ENCODE measurements around the gene SUGP1. TPM values are rescaled to one million over a fixed set of nuclear protein-coding genes. Genes with fewer than 3 reads are reported as not detected.

The SUGP1 gene
- total and polyA plus RNA-seq, 2 of the 13 experiments (the other 11 are each of a cell fraction or from before 2014, with no cell fraction given): 21.6 to 25.9 TPM

DNA sequence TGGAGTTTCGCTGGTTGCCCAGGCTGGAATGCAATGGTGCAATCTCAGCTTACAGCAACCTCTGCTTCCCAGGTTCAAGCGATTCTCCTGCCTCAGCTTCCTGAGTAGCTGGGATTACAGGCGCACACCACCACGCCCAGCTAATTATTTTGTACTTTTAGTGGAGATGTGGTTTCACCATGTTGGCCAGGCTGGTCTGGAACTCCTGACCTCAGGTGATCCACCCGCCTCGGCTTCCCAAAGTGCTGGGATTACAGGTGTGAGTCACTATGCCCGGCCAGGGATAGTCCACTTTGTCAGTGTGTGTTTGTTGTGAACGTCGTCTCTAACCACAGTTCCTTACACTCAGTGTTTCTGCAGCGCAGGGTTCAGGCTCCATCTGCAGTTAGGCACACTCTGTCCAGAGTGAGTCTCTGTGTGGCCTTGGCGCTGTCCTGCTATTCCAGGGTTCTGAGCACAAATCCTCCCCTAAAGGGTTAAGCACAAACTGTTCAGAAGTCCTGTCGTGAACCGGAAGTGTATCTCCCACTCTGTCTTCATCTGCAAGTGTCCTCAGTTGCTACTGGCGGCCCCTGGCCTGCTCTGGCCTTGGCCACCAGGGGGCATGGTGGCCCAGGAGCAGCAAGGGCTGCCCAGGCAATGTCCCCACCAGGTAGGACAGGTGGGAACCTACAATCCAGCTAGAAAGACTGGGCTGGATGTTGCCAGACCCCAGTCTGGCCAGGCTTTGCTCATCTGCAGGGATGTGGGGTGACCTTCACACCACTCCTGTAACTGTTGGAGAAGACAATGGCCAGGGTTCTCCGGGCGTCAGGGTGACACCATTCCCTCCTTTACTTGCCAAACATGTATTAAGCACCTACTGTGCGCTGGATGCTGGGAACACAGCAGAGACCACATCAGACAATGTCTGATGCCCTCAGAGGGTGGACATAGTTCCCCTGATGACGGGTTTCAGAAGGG, 46.4 kb upstream of the SUGP1 start (continued):
- TF ChIP-seq, protein P1, sequence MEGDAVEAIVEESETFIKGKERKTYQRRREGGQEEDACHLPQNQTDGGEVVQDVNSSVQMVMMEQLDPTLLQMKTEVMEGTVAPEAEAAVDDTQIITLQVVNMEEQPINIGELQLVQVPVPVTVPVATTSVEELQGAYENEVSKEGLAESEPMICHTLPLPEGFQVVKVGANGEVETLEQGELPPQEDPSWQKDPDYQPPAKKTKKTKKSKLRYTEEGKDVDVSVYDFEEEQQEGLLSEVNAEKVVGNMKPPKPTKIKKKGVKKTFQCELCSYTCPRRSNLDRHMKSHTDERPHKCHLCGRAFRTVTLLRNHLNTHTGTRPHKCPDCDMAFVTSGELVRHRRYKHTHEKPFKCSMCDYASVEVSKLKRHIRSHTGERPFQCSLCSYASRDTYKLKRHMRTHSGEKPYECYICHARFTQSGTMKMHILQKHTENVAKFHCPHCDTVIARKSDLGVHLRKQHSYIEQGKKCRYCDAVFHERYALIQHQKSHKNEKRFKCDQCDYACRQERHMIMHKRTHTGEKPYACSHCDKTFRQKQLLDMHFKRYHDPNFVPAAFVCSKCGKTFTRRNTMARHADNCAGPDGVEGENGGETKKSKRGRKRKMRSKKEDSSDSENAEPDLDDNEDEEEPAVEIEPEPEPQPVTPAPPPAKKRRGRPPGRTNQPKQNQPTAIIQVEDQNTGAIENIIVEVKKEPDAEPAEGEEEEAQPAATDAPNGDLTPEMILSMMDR (CRISPR knock-in tag; IDR thresholded peaks at IDR 0.05): peak; percentile 100
- TF ChIP-seq GZF1 (CRISPR knock-in tag; IDR thresholded peaks at IDR 0.05): no peak
- TF ChIP-seq, protein P2, sequence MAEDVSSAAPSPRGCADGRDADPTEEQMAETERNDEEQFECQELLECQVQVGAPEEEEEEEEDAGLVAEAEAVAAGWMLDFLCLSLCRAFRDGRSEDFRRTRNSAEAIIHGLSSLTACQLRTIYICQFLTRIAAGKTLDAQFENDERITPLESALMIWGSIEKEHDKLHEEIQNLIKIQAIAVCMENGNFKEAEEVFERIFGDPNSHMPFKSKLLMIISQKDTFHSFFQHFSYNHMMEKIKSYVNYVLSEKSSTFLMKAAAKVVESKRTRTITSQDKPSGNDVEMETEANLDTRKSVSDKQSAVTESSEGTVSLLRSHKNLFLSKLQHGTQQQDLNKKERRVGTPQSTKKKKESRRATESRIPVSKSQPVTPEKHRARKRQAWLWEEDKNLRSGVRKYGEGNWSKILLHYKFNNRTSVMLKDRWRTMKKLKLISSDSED (CRISPR knock-in tag; IDR thresholded peaks at IDR 0.05): no peak
- no peak for TF ChIP-seq ZNF441 (CRISPR knock-in tag; IDR thresholded peaks at IDR 0.05; ENCODE audit: borderline replicate concordance)
- TF ChIP-seq, protein P3, sequence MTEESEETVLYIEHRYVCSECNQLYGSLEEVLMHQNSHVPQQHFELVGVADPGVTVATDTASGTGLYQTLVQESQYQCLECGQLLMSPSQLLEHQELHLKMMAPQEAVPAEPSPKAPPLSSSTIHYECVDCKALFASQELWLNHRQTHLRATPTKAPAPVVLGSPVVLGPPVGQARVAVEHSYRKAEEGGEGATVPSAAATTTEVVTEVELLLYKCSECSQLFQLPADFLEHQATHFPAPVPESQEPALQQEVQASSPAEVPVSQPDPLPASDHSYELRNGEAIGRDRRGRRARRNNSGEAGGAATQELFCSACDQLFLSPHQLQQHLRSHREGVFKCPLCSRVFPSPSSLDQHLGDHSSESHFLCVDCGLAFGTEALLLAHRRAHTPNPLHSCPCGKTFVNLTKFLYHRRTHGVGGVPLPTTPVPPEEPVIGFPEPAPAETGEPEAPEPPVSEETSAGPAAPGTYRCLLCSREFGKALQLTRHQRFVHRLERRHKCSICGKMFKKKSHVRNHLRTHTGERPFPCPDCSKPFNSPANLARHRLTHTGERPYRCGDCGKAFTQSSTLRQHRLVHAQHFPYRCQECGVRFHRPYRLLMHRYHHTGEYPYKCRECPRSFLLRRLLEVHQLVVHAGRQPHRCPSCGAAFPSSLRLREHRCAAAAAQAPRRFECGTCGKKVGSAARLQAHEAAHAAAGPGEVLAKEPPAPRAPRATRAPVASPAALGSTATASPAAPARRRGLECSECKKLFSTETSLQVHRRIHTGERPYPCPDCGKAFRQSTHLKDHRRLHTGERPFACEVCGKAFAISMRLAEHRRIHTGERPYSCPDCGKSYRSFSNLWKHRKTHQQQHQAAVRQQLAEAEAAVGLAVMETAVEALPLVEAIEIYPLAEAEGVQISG (CRISPR knock-in tag; IDR thresholded peaks at IDR 0.05): peak; percentile 90
- no peak; the same call in none of the 2 replicates for TF ChIP-seq ZNF749 (CRISPR knock-in tag; IDR thresholded peaks at IDR 0.05; ENCODE audit: borderline replicate concordance)
- TF ChIP-seq JARID2 (CRISPR knock-in tag; IDR thresholded peaks at IDR 0.05; ENCODE audit: insufficient replicate concordance): no peak
- TF ChIP-seq MED1 (CRISPR knock-in tag; IDR thresholded peaks at IDR 0.05): peak; percentile 72
- no peak for TF ChIP-seq IRX3 (CRISPR knock-in tag; IDR thresholded peaks at IDR 0.05; ENCODE audit: borderline replicate concordance, low read depth)
- no peak for TF ChIP-seq ZFP37 (CRISPR knock-in tag; IDR thresholded peaks at IDR 0.05; ENCODE audit: borderline replicate concordance)
- no peak for TF ChIP-seq HNRNPL (IDR thresholded peaks at IDR 0.05; ENCODE audit: low read depth, low read length)
- TF ChIP-seq NR3C1 (CRISPR knock-in tag; IDR thresholded peaks at IDR 0.05): no peak
- TF ChIP-seq, protein P4, sequence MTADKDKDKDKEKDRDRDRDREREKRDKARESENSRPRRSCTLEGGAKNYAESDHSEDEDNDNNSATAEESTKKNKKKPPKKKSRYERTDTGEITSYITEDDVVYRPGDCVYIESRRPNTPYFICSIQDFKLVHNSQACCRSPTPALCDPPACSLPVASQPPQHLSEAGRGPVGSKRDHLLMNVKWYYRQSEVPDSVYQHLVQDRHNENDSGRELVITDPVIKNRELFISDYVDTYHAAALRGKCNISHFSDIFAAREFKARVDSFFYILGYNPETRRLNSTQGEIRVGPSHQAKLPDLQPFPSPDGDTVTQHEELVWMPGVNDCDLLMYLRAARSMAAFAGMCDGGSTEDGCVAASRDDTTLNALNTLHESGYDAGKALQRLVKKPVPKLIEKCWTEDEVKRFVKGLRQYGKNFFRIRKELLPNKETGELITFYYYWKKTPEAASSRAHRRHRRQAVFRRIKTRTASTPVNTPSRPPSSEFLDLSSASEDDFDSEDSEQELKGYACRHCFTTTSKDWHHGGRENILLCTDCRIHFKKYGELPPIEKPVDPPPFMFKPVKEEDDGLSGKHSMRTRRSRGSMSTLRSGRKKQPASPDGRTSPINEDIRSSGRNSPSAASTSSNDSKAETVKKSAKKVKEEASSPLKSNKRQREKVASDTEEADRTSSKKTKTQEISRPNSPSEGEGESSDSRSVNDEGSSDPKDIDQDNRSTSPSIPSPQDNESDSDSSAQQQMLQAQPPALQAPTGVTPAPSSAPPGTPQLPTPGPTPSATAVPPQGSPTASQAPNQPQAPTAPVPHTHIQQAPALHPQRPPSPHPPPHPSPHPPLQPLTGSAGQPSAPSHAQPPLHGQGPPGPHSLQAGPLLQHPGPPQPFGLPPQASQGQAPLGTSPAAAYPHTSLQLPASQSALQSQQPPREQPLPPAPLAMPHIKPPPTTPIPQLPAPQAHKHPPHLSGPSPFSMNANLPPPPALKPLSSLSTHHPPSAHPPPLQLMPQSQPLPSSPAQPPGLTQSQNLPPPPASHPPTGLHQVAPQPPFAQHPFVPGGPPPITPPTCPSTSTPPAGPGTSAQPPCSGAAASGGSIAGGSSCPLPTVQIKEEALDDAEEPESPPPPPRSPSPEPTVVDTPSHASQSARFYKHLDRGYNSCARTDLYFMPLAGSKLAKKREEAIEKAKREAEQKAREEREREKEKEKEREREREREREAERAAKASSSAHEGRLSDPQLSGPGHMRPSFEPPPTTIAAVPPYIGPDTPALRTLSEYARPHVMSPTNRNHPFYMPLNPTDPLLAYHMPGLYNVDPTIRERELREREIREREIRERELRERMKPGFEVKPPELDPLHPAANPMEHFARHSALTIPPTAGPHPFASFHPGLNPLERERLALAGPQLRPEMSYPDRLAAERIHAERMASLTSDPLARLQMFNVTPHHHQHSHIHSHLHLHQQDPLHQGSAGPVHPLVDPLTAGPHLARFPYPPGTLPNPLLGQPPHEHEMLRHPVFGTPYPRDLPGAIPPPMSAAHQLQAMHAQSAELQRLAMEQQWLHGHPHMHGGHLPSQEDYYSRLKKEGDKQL (CRISPR knock-in tag; IDR thresholded peaks at IDR 0.05; ENCODE audit: low read depth): no peak
- 0 out of 2 replicates have a peak, but pooled peaks have one; percentile 42 for TF ChIP-seq GLI4 (CRISPR knock-in tag; IDR thresholded peaks at IDR 0.05; ENCODE audit: borderline replicate concordance)
- TF ChIP-seq NFIC (IDR thresholded peaks at IDR 0.05; ENCODE audit: low read length): no peak
- TF ChIP-seq CEBPB (IDR thresholded peaks at IDR 0.05; ENCODE audit: borderline replicate concordance, low read depth, low read length): no peak
